HG02610 (cell line): Measurements from ENCODE around the gene UBE3B.
"Not testable (repeated sequence)": the region's sequence is repeated elsewhere in the genome, so short reads cannot be mapped to it uniquely, and the experiment has no call there.

Experiments
- ATAC-seq: cut with Tn5 transposase; IDR thresholded peaks from one replicate; pipeline ENCODE4 v1.9.1; 2021; ENCODE audit warnings: mild to moderate bottlenecking, moderate library complexity; ENCODE audit not compliant: unreplicated experiment

UBE3B gene

GRCh38 chr12:109477185-109477962 is at the start of gene UBE3B, which contains the start of gene KCTD10:
TSS of gene UBE3B (plus strand) at chr12:109477634. CDS start at chr12:109483552, 5,918 bp downstream.
TSS of gene KCTD10 (minus strand) at chr12:109477300. CDS start at chr12:109477262, 38 bp downstream.
- ATAC-seq, result peak; percentile 90

GRCh38 chr12:109428037-109428629 is 49.3 kb upstream of the UBE3B start:
- no peak for ATAC-seq

- not testable (repeated sequence) for ATAC-seq
Measured at GRCh38 chr12:109428804-109429203, 48.6 kb upstream of the UBE3B start.

- no peak for ATAC-seq
Measured at GRCh38 chr12:109430244-109430643, 47.2 kb upstream of the UBE3B start.

GRCh38 chr12:109432431-109432830 is 45.0 kb upstream of the UBE3B start:
- no peak for ATAC-seq

- no peak for ATAC-seq
Measured at GRCh38 chr12:109432842-109433304, 44.6 kb upstream of the UBE3B start.

- ATAC-seq, result no peak
Measured at GRCh38 chr12:109433618-109434017, 43.8 kb upstream of the UBE3B start.

- ATAC-seq, result no peak
Measured at GRCh38 chr12:109434582-109434981, 42.9 kb upstream of the UBE3B start.

GRCh38 chr12:109435428-109436187 is 41.8 kb upstream of the UBE3B start:
- ATAC-seq, result no peak

GRCh38 chr12:109436188-109436560 is 41.3 kb upstream of the UBE3B start:
- ATAC-seq, result no peak

GRCh38 chr12:109439181-109439580 is 38.3 kb upstream of the UBE3B start:
- no peak for ATAC-seq

GRCh38 chr12:109439951-109440350 is 37.5 kb upstream of the UBE3B start:
- ATAC-seq, result not testable (repeated sequence)

GRCh38 chr12:109440851-109441490 is 36.5 kb upstream of the UBE3B start:
- no peak for ATAC-seq

GRCh38 chr12:109443794-109444193 is 33.6 kb upstream of the UBE3B start:
- no peak for ATAC-seq

GRCh38 chr12:109444259-109444658 is 33.2 kb upstream of the UBE3B start:
- no peak for ATAC-seq

- no peak for ATAC-seq
Measured at GRCh38 chr12:109445191-109445609, 32.2 kb upstream of the UBE3B start.

- ATAC-seq, result no peak
Measured at GRCh38 chr12:109446869-109447268, 30.6 kb upstream of the UBE3B start.

GRCh38 chr12:109447482-109447881 is 30.0 kb upstream of the UBE3B start:
- ATAC-seq, result no peak

- ATAC-seq, result no peak
Measured at GRCh38 chr12:109448272-109448671, 29.2 kb upstream of the UBE3B start.

GRCh38 chr12:109448707-109449390 is 28.6 kb upstream of the UBE3B start:
- ATAC-seq, result no peak
